H1 (cell line): ENCODE results near the gene DLX4. TPM values are rescaled to one million over a fixed set of nuclear protein-coding genes. Genes with fewer than 3 reads are reported as not detected.

Source experiments
- CBX5 ChIP-seq: fragments of 300-800, 300-1000 bp; sonication (generic); IDR thresholded peaks from 2 replicates; pipeline ENCODE4 v1.7.1; 2016; ENCODE audit warnings: antibody characterized with exemption, low read length, low read depth
- CEBPB ChIP-seq: IDR thresholded peaks from 2 replicates; pipeline ENCODE4 v1.6.1; 2012; ENCODE audit warnings: low read depth, low read length
- EZH2 ChIP-seq: fragments of 200-600 bp; sonication (generic); IDR thresholded peaks from 2 replicates; pipeline ENCODE4 v1.7.1; 2012; ENCODE audit warnings: low read depth, mild to moderate bottlenecking, moderate library complexity, low read length, inconsistent platforms; ENCODE audit not compliant: severe bottlenecking
- RXRA ChIP-seq: IDR thresholded peaks from 2 replicates; pipeline ENCODE4 v1.6.1; 2011; ENCODE audit warnings: low read depth, mild to moderate bottlenecking, low read length, moderate library complexity; ENCODE audit not compliant: insufficient read depth
- SAP30 ChIP-seq: fragments of 300-600 bp; sonication (generic); IDR thresholded peaks from 2 replicates; pipeline ENCODE4 v1.7.1; 2012; ENCODE audit warnings: low read length, moderate library complexity, mild to moderate bottlenecking, inconsistent platforms; ENCODE audit not compliant: insufficient read depth, insufficient replicate concordance
- polyA plus RNA-seq, 7 experiments: library from polyadenylated mRNA; depleted of rRNA in 3 of 7; stranded (reverse) in 5 of 7; unstranded in 2 of 7; fragments of >200 nt in 5 of 7; fragments of 200-250 nt in 2 of 7; gene quantifications; 1 replicate in 5 of 7; 2 replicates in 1 of 7; 4 replicates in 1 of 7; pipeline versions ENCODE4 v1.2.1 to v1.2.3, GENCODE V29; 2011 to 2013; ENCODE audit warnings: missing spikeins in 2 of 7, mixed read lengths in 2 of 7
- total RNA-seq: library from RNA; stranded (reverse); fragmentation: NEBNext Ultra II Directional; extraction: Animal tissue kit (Norgen Biotek cat#: 25700); gene quantifications from 2 replicates; pipeline ENCODE4 v1.2.1, GENCODE V29; 2021

DLX4 gene
- total and polyA plus RNA-seq, 2 of the 8 experiments (the other 6 are each of a cell fraction or from before 2014, with no cell fraction given): 0.67 to 0.80 TPM

GRCh38 chr17:49926886-49927285 is 42.1 kb upstream of the DLX4 start (continued):
- TF ChIP-seq EZH2 (no peak), RXRA (no peak), CBX5 (no peak), SAP30 (no peak), CEBPB (no peak)
